Measurements from ENCODE around the gene ADRB1. TPM values are rescaled to one million over a fixed set of nuclear protein-coding genes. Genes with fewer than 3 reads are reported as not detected.

The ADRB1 gene
- total RNA-seq, 2 donors from 2014 or later = 0.73 to 1.6 TPM

GRCh38 chr10:114077347-114077746, 33.7 kb downstream of the ADRB1 start:
- ATAC-seq (no peak), DNase-seq (no peak)
- intact Hi-C loops (cut with DNase I, micrococcal nuclease) = no loop called here

DNA sequence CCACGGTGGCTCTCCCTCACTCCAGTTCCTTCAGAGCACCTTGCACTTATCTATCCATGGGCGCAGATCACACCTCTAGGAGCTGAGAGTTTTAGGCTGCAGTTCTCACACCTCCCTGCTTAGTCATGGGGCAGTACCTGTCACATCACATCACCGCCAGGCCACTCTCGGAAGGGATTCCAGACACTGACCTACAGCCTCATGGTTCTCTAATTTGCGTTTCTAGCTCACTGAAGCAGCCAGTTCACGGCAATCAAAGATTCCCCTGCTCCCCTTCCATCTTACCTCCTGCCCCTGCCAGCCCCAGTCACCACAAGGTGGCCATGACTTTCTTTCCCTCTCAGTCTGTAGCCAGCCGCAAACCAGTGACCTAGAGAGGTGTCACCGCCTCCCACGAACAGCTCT, 34.2 kb downstream of the ADRB1 start:
- intact Hi-C loops (cut with DNase I, micrococcal nuclease) = no loop called here

DNA sequence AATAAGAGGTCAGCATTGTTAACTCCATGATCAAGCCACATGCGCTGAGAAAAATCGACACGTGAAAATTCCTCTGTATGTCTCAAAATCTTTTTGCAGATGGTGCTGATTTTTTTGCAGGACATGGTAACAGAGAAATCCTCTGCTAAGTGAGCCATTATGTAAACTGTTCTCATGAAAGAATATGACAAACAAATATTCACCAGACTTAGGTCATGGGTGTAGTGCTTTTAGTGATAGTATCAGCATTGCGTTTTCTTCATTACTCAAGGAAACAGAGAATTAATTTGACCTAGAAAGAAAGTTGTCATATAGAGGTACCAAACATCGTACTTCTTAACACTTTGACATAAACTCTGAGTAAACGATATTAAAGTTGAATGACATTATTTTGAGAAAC, 34.7 kb downstream of the ADRB1 start:
- intact Hi-C loops (cut with DNase I, micrococcal nuclease) = no loop called here
- ATAC-seq = no peak

More for the DNA sequence above, 34.2 kb downstream of the ADRB1 start:
- DNase-seq = no peak
- ATAC-seq = no peak

DNA sequence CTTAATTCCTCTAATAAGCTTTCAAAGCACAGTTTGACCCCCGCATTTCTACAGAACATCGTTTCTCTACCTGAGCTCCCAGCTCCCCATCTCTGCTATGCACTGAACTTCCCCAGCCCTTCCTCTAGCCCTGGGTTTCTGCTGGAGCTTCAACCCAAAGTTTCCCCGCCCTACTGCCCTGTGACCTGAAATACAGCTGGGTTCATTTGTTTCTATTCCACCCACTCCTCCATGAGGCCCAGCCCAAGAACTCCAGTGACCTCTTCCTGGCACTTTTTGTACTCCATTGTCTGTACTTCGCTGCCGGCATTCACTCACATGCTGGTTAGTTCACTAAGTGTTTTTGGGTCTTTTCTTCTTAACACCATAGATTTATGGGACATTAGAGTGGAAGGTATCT, 35.8 kb downstream of the ADRB1 start:
- ATAC-seq (no peak), DNase-seq (no peak)
- intact Hi-C loops (cut with DNase I, micrococcal nuclease) = no loop called here

More for the DNA sequence above, 34.7 kb downstream of the ADRB1 start:
- DNase-seq = no peak

GRCh38 chr10:114081911-114082583, 38.4 kb downstream of the ADRB1 start:
- no peak for DNase-seq
- intact Hi-C loops (cut with DNase I, micrococcal nuclease) = no loop called here
- peak; percentile 56 for ATAC-seq

DNA sequence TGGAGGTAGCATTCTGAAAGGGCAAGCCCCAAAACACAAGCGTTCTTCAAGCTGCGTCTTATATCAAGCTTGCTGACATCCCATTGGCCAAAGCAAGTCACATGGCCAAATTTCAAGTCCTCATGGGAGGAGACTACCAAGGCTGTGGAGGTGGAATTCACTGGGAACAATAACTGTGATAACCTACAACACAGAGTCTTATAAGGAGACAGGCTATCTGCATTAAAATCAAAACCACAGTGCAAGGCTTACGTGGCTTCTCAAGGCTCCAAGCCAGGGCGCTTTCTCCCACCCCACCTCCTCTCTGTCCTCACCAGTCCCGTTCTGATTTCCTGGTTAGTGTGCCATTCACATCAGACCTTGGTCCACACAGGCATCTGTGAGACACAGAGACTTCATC, 39.4 kb downstream of the ADRB1 start:
- ATAC-seq (peak; percentile 62), DNase-seq (no peak)
- intact Hi-C loops (cut with DNase I, micrococcal nuclease) = no loop called here

GRCh38 chr10:114084215-114084614, 40.5 kb downstream of the ADRB1 start:
- intact Hi-C loops (cut with DNase I, micrococcal nuclease) = no loop called here
- ATAC-seq (no peak), DNase-seq (no peak)

GRCh38 chr10:114087255-114087654, 43.6 kb downstream of the ADRB1 start:
- ATAC-seq (no peak), DNase-seq (no peak)
- intact Hi-C loops (cut with DNase I, micrococcal nuclease) = no loop called here

DNA sequence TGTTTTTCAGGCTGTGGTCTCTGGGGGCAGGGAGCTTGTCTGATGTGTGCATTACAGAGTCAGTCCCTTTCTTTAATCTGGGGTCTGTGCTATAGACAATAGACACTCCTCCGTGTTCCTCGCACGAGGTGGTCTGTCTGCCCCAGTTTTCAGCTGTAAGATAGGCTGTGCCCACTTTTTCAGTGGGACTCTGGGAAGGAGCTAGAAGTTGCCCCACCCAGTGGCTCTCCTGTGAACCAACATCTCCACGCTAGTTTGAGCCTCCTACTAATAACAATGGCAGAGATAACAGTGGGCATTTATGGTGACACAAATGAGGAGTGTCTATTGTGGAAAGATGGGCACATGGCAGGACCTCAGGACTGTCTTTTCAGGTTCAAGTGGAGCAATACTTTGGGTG, 44.0 kb downstream of the ADRB1 start:
- ATAC-seq (no peak), DNase-seq (no peak)
- intact Hi-C loops (cut with DNase I, micrococcal nuclease) = no loop called here

DNA sequence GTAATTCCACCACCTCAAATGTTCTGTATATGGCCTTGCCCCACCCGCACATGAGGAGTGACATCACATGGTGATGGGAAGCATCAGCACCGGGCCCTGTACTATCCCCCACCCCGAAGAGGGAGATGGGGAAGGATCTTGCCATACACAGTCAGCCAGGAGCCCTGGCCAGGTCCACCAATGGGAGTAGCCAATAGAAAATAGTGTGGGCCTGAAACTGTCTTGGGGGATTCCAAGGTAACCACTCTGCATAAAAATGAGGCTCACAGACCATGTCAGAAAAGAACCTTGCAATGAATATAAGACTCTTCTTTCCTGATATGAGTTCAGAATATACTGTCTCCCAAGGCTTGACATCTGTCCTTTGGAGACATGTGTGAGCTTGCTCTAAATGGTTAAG, 51.1 kb downstream of the ADRB1 start:
- no peak for DNase-seq
- intact Hi-C loops (cut with DNase I, micrococcal nuclease) = loop anchor here in 1 of 2 donors (10.0 kb wide), 1 partner anchor 400 kb away; no protein-coding TSS in a partner anchor

DNA sequence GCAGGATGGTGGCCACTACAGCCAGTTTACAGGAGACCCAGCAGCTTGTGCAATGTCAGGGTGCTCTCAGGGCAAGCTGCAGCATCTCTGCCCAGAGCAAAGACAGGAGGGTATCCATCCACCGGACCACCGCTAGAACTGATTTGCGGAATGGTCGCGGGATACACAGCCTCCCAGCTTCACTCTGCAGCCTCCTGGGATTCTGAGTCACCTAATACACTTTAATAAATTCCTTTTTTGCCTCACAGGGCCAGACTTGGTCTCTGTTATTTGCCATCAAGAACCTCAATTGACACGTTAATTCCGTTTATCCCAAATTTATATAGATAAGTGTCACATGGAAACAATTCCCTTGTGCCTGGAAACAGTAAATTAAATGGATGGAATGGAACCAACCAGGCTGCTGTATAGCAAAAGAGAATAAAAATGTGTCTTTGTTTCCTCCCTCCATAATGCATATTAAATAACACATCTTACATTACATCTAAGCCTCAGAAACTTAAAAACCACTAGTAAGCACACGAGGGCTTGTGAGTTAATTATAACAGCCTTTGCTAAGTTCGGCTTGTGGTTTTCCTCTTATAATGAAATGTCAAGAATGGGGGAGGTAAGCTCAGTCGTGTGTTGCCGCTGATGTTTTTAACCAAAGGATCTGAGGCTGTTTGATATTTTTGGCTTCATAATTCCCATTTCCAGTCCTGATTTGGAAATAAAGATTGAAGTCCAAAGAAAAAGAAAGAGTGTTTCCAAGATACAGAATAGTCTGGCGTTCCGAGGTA, 52.1 kb downstream of the ADRB1 start:
- ATAC-seq = no peak
- intact Hi-C loops (cut with DNase I, micrococcal nuclease) = loop anchor here in 1 of 2 donors (10.0 kb wide), 1 partner anchor 401 kb away; no protein-coding TSS in a partner anchor
- DNase-seq = no peak

More for the DNA sequence above, 51.1 kb downstream of the ADRB1 start:
- ATAC-seq = no peak

Other genes with a start within 250 kb of the ADRB1 start
- 1 to 10 TPM; 3.7 to 4.9 TPM for gene DCLRE1A, start 189.8 kb upstream of the ADRB1 start, total RNA-seq
- gene NHLRC2, start 189.2 kb upstream of the ADRB1 start, total RNA-seq = 10 to 100 TPM; 33.0 to 36.5 TPM
- gene CCDC186, start 130.3 kb downstream of the ADRB1 start, total RNA-seq = 10 to 100 TPM; 42.3 to 43.3 TPM
- 1 to 10 TPM in 1 of 2 donors, under 1 TPM in 1; 0.64 to 2.9 TPM for gene TDRD1, start 135.5 kb downstream of the ADRB1 start, total RNA-seq
- gene VWA2, start 195.4 kb downstream of the ADRB1 start, total RNA-seq = 1 to 10 TPM; 1.1 to 1.5 TPM

All from left colon (tissue), 2 donors.